Fibroblast of pulmonary artery (primary cell): Measurements from ENCODE around the gene RGS6.

Source experiments
- DNase-seq: peaks from one replicate; pipeline ENCODE4 v3.0.0-alpha.2; 2010; ENCODE audit warnings: low read depth
- H3K4me3 ChIP-seq: replicated peaks from 2 replicates; pipeline ENCODE4 v1.5.1; 2011; ENCODE audit warnings: low read depth, mild to moderate bottlenecking, control low read depth, low read length, moderate library complexity
- TF ChIP-seq, protein P1 (sequence below): IDR thresholded peaks from 2 replicates; pipeline ENCODE4 v1.5.1; 2011; ENCODE audit warnings: mild to moderate bottlenecking, control low read depth, low read length, inconsistent platforms; ENCODE audit errors: missing control alignments

Gene RGS6

DNA sequence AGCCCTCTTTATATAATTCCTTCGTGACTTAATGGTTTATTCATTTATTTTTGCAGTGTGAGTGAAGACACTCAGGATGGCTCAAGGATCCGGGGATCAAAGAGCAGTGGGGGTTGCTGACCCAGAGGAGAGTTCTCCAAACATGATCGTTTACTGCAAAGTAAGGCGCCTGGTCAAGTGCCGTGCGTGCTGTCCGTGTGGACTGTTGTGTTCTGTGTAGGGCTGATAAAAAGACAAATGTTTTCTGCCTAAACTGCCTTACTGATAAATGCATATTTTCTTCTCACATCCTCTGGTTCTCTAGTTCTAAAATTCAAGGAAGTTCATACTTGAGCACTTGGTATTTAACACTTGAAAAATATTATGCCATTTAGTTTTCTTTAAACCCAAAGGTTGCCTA lies 32.5 kb downstream of the RGS6 start:
- TF ChIP-seq, protein P1, sequence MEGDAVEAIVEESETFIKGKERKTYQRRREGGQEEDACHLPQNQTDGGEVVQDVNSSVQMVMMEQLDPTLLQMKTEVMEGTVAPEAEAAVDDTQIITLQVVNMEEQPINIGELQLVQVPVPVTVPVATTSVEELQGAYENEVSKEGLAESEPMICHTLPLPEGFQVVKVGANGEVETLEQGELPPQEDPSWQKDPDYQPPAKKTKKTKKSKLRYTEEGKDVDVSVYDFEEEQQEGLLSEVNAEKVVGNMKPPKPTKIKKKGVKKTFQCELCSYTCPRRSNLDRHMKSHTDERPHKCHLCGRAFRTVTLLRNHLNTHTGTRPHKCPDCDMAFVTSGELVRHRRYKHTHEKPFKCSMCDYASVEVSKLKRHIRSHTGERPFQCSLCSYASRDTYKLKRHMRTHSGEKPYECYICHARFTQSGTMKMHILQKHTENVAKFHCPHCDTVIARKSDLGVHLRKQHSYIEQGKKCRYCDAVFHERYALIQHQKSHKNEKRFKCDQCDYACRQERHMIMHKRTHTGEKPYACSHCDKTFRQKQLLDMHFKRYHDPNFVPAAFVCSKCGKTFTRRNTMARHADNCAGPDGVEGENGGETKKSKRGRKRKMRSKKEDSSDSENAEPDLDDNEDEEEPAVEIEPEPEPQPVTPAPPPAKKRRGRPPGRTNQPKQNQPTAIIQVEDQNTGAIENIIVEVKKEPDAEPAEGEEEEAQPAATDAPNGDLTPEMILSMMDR: no peak
- DNase-seq: no peak
- no peak overlapping the region for H3K4me3 ChIP-seq

GRCh38 chr14:71966528-71966927 lies 34.3 kb downstream of the RGS6 start:
- DNase-seq: no peak
- TF ChIP-seq, protein P1: no peak
- no peak overlapping the region for H3K4me3 ChIP-seq

- H3K4me3 ChIP-seq: no peak overlapping the region
- TF ChIP-seq, protein P1: no peak
- no peak for DNase-seq
These were observed 35.5 kb downstream of the RGS6 start for GRCh38 chr14:71967704-71968103.

- no peak overlapping the region for H3K4me3 ChIP-seq
- TF ChIP-seq, protein P1: no peak
- DNase-seq: no peak
These were observed 38.0 kb downstream of the RGS6 start for GRCh38 chr14:71970272-71970671.

GRCh38 chr14:71985538-71986189 lies 53.4 kb downstream of the RGS6 start:
- DNase-seq: peak; percentile 0
- TF ChIP-seq, protein P1: no peak
- no peak overlapping the region for H3K4me3 ChIP-seq

DNA sequence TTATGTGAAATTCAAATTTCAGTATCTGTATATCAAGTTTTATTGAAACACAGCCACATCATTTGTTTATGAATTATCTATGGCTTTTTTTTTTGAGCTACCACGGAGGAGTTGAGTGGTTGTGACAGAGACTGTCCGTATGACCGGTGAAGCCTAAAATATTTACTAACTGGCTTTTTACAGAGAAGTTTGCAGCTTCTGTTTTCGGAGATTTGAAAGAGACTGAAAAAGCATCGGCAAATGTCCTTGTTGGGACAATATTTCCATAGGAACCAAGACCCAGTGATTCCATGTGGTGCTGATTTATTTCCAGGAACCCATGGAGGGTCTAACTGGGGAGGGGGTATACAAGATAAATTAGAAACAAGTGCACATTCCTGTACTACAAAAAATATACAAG lies 56.2 kb downstream of the RGS6 start:
- no peak overlapping the region for H3K4me3 ChIP-seq
- TF ChIP-seq, protein P1: no peak
- DNase-seq: no peak

- TF ChIP-seq, protein P1: no peak
- no peak for DNase-seq
- H3K4me3 ChIP-seq: no peak overlapping the region
These were observed 56.7 kb downstream of the RGS6 start for GRCh38 chr14:71988939-71989338.
